Fibroblast of lung (primary cell): Measurements from ENCODE around the gene PRUNE2. TPM values are rescaled to one million over a fixed set of nuclear protein-coding genes. Genes with fewer than 3 reads are reported as not detected.
A peak's percentile ranks its signal among the peaks of the same experiment; 100 is the strongest.

ENCODE experiments used
- DNase-seq, 2 donors: peaks; one replicate each; pipeline versions ENCODE4 v3.0.0 to v3.0.0-alpha.2; 2010; ENCODE audit warnings: low read depth in 2 of 2
- H2AFZ ChIP-seq: 2 replicates; pipeline ENCODE4 v1.5.1; 2012; ENCODE audit warnings: low read length, control low read depth, inconsistent platforms
- H3K27ac ChIP-seq: 2 replicates; pipeline ENCODE4 v1.5.1; 2011; ENCODE audit warnings: low read length, control low read depth; ENCODE audit not compliant: insufficient read depth
- H3K27me3 ChIP-seq: 2 replicates; pipeline ENCODE4 v1.5.1; 2011; ENCODE audit warnings: mild to moderate bottlenecking, low read length; ENCODE audit not compliant: control insufficient read depth, insufficient read depth
- H3K36me3 ChIP-seq: 2 replicates; pipeline ENCODE4 v1.5.1; 2011; ENCODE audit warnings: low read length; ENCODE audit not compliant: control insufficient read depth, insufficient read depth
- H3K4me1 ChIP-seq: 2 replicates; pipeline ENCODE4 v1.5.1; 2011; ENCODE audit warnings: low read length; ENCODE audit not compliant: control insufficient read depth, insufficient read depth; ENCODE audit errors: extremely low read depth
- H3K4me2 ChIP-seq: 2 replicates; pipeline ENCODE4 v1.5.1; 2011; ENCODE audit warnings: low read length, control low read depth; ENCODE audit not compliant: insufficient read depth; ENCODE audit errors: extremely low read depth
- H3K4me3 ChIP-seq, 4 experiments: fragments of 200-600 bp in 1 of 4; sonication (generic) in 1 of 4; replicated peaks in 1 of 4; 2 replicates each; pipeline ENCODE4 v1.5.1; 2011 to 2016; ENCODE audit warnings: low read length in 4 of 4, low read depth in 3 of 4, mild to moderate bottlenecking in 3 of 4, control low read depth in 2 of 4, inconsistent platforms in 1 of 4, mixed read lengths in 1 of 4; ENCODE audit not compliant: insufficient read depth in 1 of 4; ENCODE audit errors: control extremely low read depth in 1 of 4
- H3K79me2 ChIP-seq: 2 replicates; pipeline ENCODE4 v1.5.1; 2012; ENCODE audit warnings: mild to moderate bottlenecking, low read length, inconsistent platforms; ENCODE audit not compliant: control insufficient read depth, insufficient read depth
- H3K9ac ChIP-seq: 2 replicates; pipeline ENCODE4 v1.5.1; 2011; ENCODE audit warnings: mild to moderate bottlenecking, low read length, control low read depth; ENCODE audit not compliant: insufficient read depth
- H3K9me3 ChIP-seq: 2 replicates; pipeline ENCODE4 v1.5.1; 2012; ENCODE audit warnings: low read depth, low read length; ENCODE audit not compliant: control insufficient read depth, insufficient read depth
- H4K20me1 ChIP-seq: 2 replicates; pipeline ENCODE4 v1.5.1; 2011; ENCODE audit warnings: low read length; ENCODE audit not compliant: control insufficient read depth, insufficient read depth; ENCODE audit errors: extremely low read depth
- CTCF ChIP-seq, 2 donors: IDR thresholded peaks in 1 of 2; conservative IDR thresholded peaks in 1 of 2; 1 replicate in 1 of 2; 2 replicates in 1 of 2; pipeline ENCODE4 v1.5.1; 2011 to 2012; ENCODE audit warnings: low read length in 2 of 2, control low read depth in 1 of 2, inconsistent platforms in 1 of 2, low read depth in 1 of 2, mild to moderate bottlenecking in 1 of 2
- EZH2 ChIP-seq: IDR thresholded peaks from 2 replicates; pipeline ENCODE4 v1.5.1; 2012; ENCODE audit warnings: low read length, control low read depth, mild to moderate bottlenecking; ENCODE audit errors: missing control alignments
- polyA plus RNA-seq, 2 donors: library from polyadenylated mRNA; depleted of rRNA in 1 of 2; stranded (reverse) in 1 of 2; unstranded in 1 of 2; fragments of >200 nt; gene quantifications; 2 replicates each; pipeline ENCODE4 v1.2.1, GENCODE V29; 2011 to 2012; ENCODE audit warnings: missing spikeins in 1 of 2
- total RNA-seq: library from RNA; depleted of rRNA; stranded (reverse); fragments of >200 nt; gene quantifications from 2 replicates; pipeline ENCODE4 v1.2.1, GENCODE V29; 2014

PRUNE2 gene
- total and polyA plus RNA-seq, 2 donors (not counting 1 experiment from before 2014, with no cell fraction given) = 5.4 to 95.6 TPM

- TF ChIP-seq EZH2 (no peak), CTCF (conservative IDR thresholded peaks at IDR 0.05 in 1 of 2, IDR thresholded peaks at IDR 0.05 in 1 of 2; ENCODE audit: low read depth in 1 of 2, low read length in 2 of 2) (no peak)
- no peaks in the 10 kb centered on the region for H3K36me3 ChIP-seq
- no peaks in the 10 kb centered on the region for H3K79me2 ChIP-seq
- no peaks in the 10 kb centered on the region for H3K9me3 ChIP-seq
- no peaks in the 10 kb centered on the region for H3K4me1 ChIP-seq
- H3K27me3 ChIP-seq = peaks cover 3% of the 10 kb centered on the region
- H3K4me3 ChIP-seq = no peak overlapping the region
- no peak overlapping the region for H3K27ac ChIP-seq
- H3K9ac ChIP-seq = no peak overlapping the region
- H2AFZ ChIP-seq = no peak overlapping the region
- peak; percentile 14 to 65 for DNase-seq
- no peak overlapping the region for H3K4me2 ChIP-seq
- no peaks in the 10 kb centered on the region for H4K20me1 ChIP-seq
Measured at GRCh38 chr9:76772686-76773445, 133.0 kb downstream of the PRUNE2 start.

GRCh38 chr9:76766126-76766525 lies 139.8 kb downstream of the PRUNE2 start:
- no peaks in the 10 kb centered on the region for H3K27me3 ChIP-seq
- TF ChIP-seq EZH2 (no peak), CTCF (conservative IDR thresholded peaks at IDR 0.05 in 1 of 2, IDR thresholded peaks at IDR 0.05 in 1 of 2; ENCODE audit: low read depth in 1 of 2, low read length in 2 of 2) (no peak)
- no peaks in the 10 kb centered on the region for H4K20me1 ChIP-seq
- H2AFZ ChIP-seq = no peak overlapping the region
- H3K79me2 ChIP-seq = no peaks in the 10 kb centered on the region
- no peaks in the 10 kb centered on the region for H3K9me3 ChIP-seq
- no peak for DNase-seq
- no peaks in the 10 kb centered on the region for H3K36me3 ChIP-seq
- no peak overlapping the region for H3K4me2 ChIP-seq
- H3K4me1 ChIP-seq = no peaks in the 10 kb centered on the region
- no peak overlapping the region for H3K27ac ChIP-seq
- no peak overlapping the region for H3K9ac ChIP-seq
- H3K4me3 ChIP-seq = no peak overlapping the region

GRCh38 chr9:76764138-76764537 lies 141.8 kb downstream of the PRUNE2 start, which contains the start of gene PCA3:
TSS of gene PCA3 (plus strand) at chr9:76764438.
- no peaks in the 10 kb centered on the region for H3K27me3 ChIP-seq
- TF ChIP-seq EZH2 (no peak), CTCF (conservative IDR thresholded peaks at IDR 0.05 in 1 of 2, IDR thresholded peaks at IDR 0.05 in 1 of 2; ENCODE audit: low read depth in 1 of 2, low read length in 2 of 2) (no peak)

More at GRCh38 chr9:76764138-76764537, 141.8 kb downstream of the PRUNE2 start, which contains the start of gene PCA3:
- Histone ChIP-seq H3K79me2 (no peaks in the 10 kb centered on the region), H3K4me1 (no peaks in the 10 kb centered on the region), H3K9ac (no peak within 1 kb of the TSS), H3K4me3 (no peak within 1 kb of the TSS), H3K4me2 (no peak within 1 kb of the TSS), H3K27ac (no peak within 1 kb of the TSS), H4K20me1 (no peaks in the 10 kb centered on the region), H3K36me3 (no peaks in the 10 kb centered on the region), H2AFZ (no peak within 1 kb of the TSS), H3K9me3 (no peaks in the 10 kb centered on the region)
- no peak for DNase-seq
